ENCODE data around the gene ADAMTS9. TPM values are rescaled to one million over a fixed set of nuclear protein-coding genes. Genes with fewer than 3 reads are reported as not detected.

The ADAMTS9 gene
- total RNA-seq, 1 experiment from 2014 or later = 0.46 TPM

DNA sequence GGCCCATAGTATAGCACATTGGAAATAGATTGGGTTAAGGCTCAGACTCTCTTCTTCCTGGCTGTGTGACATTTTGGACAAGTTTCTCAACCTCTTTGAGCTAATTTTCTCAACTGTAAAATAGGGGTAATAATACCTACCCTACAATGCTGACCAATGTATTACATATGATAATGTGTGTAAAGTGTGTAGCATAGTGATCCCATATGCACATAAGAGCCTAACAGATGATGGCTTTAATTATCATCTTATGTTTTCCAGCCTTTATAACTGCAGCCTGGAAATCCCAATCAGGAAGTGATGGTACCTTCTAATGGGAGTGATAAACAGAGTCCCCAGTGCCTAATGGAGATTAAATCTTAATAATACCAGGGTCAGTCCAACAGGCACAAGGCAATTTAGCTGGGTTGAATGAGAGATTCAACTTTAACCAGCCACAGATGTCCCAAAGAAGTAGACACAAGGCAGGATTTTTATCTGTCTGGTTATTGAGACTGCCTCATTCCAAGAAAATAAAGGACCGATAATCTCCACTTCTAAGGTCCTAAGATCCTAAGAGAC is 12.0 kb downstream of the ADAMTS9 start:
- Histone ChIP-seq H3K56ac (ENCODE audit: insufficient read length, low read depth, low read length) (no peak overlapping the region), H3K9ac (ENCODE audit: extremely low read depth, insufficient read length, low read length) (no peak overlapping the region), H3K4ac (ENCODE audit: low read depth, low read length) (no peak overlapping the region), H3K23ac (ENCODE audit: insufficient read length, low read depth, low read length) (no peak overlapping the region), H3K23me2 (ENCODE audit: insufficient read length, low read depth, low read length, poor library complexity, severe bottlenecking) (no peaks in the 10 kb centered on the region), H4K8ac (replicated peaks; ENCODE audit: insufficient read length, low read depth, low read length) (no peak overlapping the region), H2BK20ac (ENCODE audit: low read depth, low read length, poor library complexity, severe bottlenecking) (no peak overlapping the region), H3K79me1 (ENCODE audit: insufficient read depth, low read depth, low read length, poor library complexity, severe bottlenecking) (no peaks in the 10 kb centered on the region), H3K4me1 (ENCODE audit: insufficient read depth, low read length) (peaks cover 8% of the 10 kb centered on the region; the same call in 1 of the 2 replicates), H3K18ac (ENCODE audit: insufficient read length, low read depth, low read length) (no peak overlapping the region), H4K20me1 (ENCODE audit: control insufficient read depth, insufficient read depth, insufficient read length) (no peaks in the 10 kb centered on the region), H4K91ac (ENCODE audit: insufficient read length, low read depth, low read length) (no peak overlapping the region), H3K4me2 (ENCODE audit: insufficient read depth, insufficient read length, low read length) (no peak overlapping the region), H2BK5ac (ENCODE audit: insufficient read length, low read length) (no peak overlapping the region), H2AFZ (ENCODE audit: low read length) (no peak overlapping the region), H3K79me2 (ENCODE audit: insufficient read depth, low read length) (no peaks in the 10 kb centered on the region), H2BK15ac (ENCODE audit: low read depth, low read length) (no peak overlapping the region), H3K27me3 (ENCODE audit: insufficient read depth, low read length) (peaks cover 14% of the 10 kb centered on the region; the same call in 1 of the 2 replicates), H3K14ac (ENCODE audit: insufficient read depth, low read length) (no peak overlapping the region), H4K5ac (ENCODE audit: insufficient read length, low read depth, low read length) (no peak overlapping the region), H2BK120ac (ENCODE audit: low read depth, low read length, poor library complexity, severe bottlenecking) (no peak overlapping the region), H3K9me3 (ENCODE audit: control insufficient read depth, low read depth, low read length) (no peaks in the 10 kb centered on the region), H3T11ph (ENCODE audit: low read length) (no peak overlapping the region), H3K27ac (ENCODE audit: insufficient read length, low read depth, low read length) (no peak overlapping the region), H2BK12ac (ENCODE audit: insufficient read length, low read depth, low read length) (no peak overlapping the region), H2AK5ac (ENCODE audit: insufficient read length, low read length) (no peak overlapping the region)
- no peak overlapping the region for H3K27ac Mint-ChIP-seq
- no CpG with 5 or more reads among the region's 1 CpG for WGBS (ENCODE audit: extremely low coverage, insufficient read length, low lambda C conversion rate)
- DNase-seq = no peak
- H3K27me3 Mint-ChIP-seq (ENCODE audit: low read depth) = peaks cover 48% of the 10 kb centered on the region
- no peaks in the 10 kb centered on the region for H3K36me3 Mint-ChIP-seq (ENCODE audit: insufficient read depth in 1 of 3, low read depth in 3 of 3)
- no peaks in the 10 kb centered on the region for H3K9me3 Mint-ChIP-seq
- TF ChIP-seq, protein P1, sequence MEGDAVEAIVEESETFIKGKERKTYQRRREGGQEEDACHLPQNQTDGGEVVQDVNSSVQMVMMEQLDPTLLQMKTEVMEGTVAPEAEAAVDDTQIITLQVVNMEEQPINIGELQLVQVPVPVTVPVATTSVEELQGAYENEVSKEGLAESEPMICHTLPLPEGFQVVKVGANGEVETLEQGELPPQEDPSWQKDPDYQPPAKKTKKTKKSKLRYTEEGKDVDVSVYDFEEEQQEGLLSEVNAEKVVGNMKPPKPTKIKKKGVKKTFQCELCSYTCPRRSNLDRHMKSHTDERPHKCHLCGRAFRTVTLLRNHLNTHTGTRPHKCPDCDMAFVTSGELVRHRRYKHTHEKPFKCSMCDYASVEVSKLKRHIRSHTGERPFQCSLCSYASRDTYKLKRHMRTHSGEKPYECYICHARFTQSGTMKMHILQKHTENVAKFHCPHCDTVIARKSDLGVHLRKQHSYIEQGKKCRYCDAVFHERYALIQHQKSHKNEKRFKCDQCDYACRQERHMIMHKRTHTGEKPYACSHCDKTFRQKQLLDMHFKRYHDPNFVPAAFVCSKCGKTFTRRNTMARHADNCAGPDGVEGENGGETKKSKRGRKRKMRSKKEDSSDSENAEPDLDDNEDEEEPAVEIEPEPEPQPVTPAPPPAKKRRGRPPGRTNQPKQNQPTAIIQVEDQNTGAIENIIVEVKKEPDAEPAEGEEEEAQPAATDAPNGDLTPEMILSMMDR (conservative IDR thresholded peaks at IDR 0.05) = no peak
- H3K4me1 Mint-ChIP-seq = peaks cover 19 to 36% of the 10 kb centered on the region in 2 experiments
- H3K4me3 Mint-ChIP-seq = no peak overlapping the region
